ENCODE measurements around the gene MGLL. TPM values are rescaled to one million over a fixed set of nuclear protein-coding genes. Genes with fewer than 3 reads are reported as not detected.

Gene MGLL
- total RNA-seq, 1 experiment from 2014 or later = 6.8 TPM

DNA sequence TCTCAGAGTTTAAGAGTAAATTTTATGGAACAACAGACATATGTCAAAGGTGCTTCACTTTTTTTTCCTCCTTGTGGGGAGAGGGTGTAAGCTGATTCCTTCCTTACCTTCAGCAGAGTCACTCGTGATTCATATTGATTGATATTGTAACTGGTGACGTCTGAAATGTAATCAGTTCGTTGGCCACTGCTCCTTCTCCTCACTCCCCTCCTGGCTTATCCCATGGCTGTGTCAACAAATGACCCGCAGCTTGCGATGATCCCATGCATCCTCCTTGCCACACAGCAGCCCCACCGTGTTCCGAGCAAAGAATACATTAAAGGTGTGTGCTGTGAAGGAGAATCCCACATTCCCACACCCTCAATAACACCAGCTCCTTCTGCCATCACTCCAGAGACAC is 7.3 kb downstream of the MGLL start:
- ChIA-PET RAD21 (ENCODE audit: low non-redundant PET in 1 of 2, low total read pairs in 2 of 2, uncharacterized antibody in 2 of 2, unreplicated experiment in 2 of 2) (no interaction called here), POLR2A (no interaction called here), CTCF (no interaction called here)
- Histone ChIP-seq H3K4me3 (replicated peaks in 1 of 2; ENCODE audit: low read depth in 1 of 2, low read length in 2 of 2) (no peak overlapping the region), H3K27me3 (ENCODE audit: insufficient read depth, low read length) (no peaks in the 10 kb centered on the region), H3K4me1 (ENCODE audit: control insufficient read depth in 1 of 2, insufficient read depth in 2 of 2, low read length in 2 of 2) (peaks cover 22 to 52% of the 10 kb centered on the region in 2 experiments), H3K79me2 (ENCODE audit: insufficient read depth, low read length) (no peaks in the 10 kb centered on the region), H3K9me2 (ENCODE audit: insufficient read depth) (no peaks in the 10 kb centered on the region), H3K27ac (ENCODE audit: low read depth, low read length) (no peak overlapping the region), H4K20me1 (ENCODE audit: insufficient read depth) (no peaks in the 10 kb centered on the region), H3K4me2 (ENCODE audit: low read length) (no peak overlapping the region), H3K9ac (ENCODE audit: low read length) (no peak overlapping the region), H3K9me3 (ENCODE audit: control insufficient read depth in 1 of 2, insufficient read depth in 1 of 2, low read depth in 1 of 2, low read length in 2 of 2) (no peaks in the 10 kb centered on the region), H3K36me3 (ENCODE audit: control insufficient read depth in 1 of 2, insufficient read depth in 2 of 2, low read length in 2 of 2) (no peaks in the 10 kb centered on the region), H2AFZ (ENCODE audit: low read depth, low read length, poor library complexity, severe bottlenecking) (no peak overlapping the region)
- DNase-seq (ENCODE audit: low read depth, low spot score) (no peak), ATAC-seq (no peak)
- BruUV-seq (replicated peaks) = no TSS peak
- TF ChIP-seq, protein P1, sequence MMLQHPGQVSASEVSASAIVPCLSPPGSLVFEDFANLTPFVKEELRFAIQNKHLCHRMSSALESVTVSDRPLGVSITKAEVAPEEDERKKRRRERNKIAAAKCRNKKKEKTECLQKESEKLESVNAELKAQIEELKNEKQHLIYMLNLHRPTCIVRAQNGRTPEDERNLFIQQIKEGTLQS (IDR thresholded peaks at IDR 0.05) = no peak
- TF ChIP-seq SRF (IDR thresholded peaks at IDR 0.05; ENCODE audit: low read depth) (no peak), ELF1 (IDR thresholded peaks at IDR 0.05; ENCODE audit: borderline replicate concordance, low read depth) (no peak), EZH2phosphoT487 (IDR thresholded peaks at IDR 0.05; ENCODE audit: borderline replicate concordance) (no peak), POLR2A (IDR thresholded peaks at IDR 0.05; ENCODE audit: borderline replicate concordance, extremely low read depth, insufficient read depth, insufficient read length) (no peak), CEBPB (IDR thresholded peaks at IDR 0.05; ENCODE audit: low read depth) (no peak), EZH2 (IDR thresholded peaks at IDR 0.05) (no peak), JUND (IDR thresholded peaks at IDR 0.05) (no peak), SIN3A (IDR thresholded peaks at IDR 0.05; ENCODE audit: low read depth) (no peak), CBX3 (IDR thresholded peaks at IDR 0.05; ENCODE audit: low read depth) (no peak), SP1 (IDR thresholded peaks at IDR 0.05; ENCODE audit: low read depth) (no peak), YY1 (IDR thresholded peaks at IDR 0.05; ENCODE audit: extremely low read depth, insufficient replicate concordance, low read depth, low read length) (no peak)
- TF ChIP-seq, protein P2, sequence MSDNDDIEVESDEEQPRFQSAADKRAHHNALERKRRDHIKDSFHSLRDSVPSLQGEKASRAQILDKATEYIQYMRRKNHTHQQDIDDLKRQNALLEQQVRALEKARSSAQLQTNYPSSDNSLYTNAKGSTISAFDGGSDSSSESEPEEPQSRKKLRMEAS (IDR thresholded peaks at IDR 0.05) = no peak
- TF ChIP-seq, protein P3, sequence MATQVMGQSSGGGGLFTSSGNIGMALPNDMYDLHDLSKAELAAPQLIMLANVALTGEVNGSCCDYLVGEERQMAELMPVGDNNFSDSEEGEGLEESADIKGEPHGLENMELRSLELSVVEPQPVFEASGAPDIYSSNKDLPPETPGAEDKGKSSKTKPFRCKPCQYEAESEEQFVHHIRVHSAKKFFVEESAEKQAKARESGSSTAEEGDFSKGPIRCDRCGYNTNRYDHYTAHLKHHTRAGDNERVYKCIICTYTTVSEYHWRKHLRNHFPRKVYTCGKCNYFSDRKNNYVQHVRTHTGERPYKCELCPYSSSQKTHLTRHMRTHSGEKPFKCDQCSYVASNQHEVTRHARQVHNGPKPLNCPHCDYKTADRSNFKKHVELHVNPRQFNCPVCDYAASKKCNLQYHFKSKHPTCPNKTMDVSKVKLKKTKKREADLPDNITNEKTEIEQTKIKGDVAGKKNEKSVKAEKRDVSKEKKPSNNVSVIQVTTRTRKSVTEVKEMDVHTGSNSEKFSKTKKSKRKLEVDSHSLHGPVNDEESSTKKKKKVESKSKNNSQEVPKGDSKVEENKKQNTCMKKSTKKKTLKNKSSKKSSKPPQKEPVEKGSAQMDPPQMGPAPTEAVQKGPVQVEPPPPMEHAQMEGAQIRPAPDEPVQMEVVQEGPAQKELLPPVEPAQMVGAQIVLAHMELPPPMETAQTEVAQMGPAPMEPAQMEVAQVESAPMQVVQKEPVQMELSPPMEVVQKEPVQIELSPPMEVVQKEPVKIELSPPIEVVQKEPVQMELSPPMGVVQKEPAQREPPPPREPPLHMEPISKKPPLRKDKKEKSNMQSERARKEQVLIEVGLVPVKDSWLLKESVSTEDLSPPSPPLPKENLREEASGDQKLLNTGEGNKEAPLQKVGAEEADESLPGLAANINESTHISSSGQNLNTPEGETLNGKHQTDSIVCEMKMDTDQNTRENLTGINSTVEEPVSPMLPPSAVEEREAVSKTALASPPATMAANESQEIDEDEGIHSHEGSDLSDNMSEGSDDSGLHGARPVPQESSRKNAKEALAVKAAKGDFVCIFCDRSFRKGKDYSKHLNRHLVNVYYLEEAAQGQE (IDR thresholded peaks at IDR 0.05; ENCODE audit: low read depth) = no peak
- intact Hi-C loops (cut with micrococcal nuclease) = no loop called here
